Fibroblast of mammary gland (primary cell): ENCODE data around the gene KCNA3.
A peak's percentile ranks its signal among the peaks of the same experiment; 100 is the strongest.

Experiments
- DNase-seq: peaks from one replicate; pipeline ENCODE4 v3.0.0-alpha.2; 2010; ENCODE audit warnings: low read depth
- H3K4me3 ChIP-seq: 2 replicates; pipeline ENCODE4 v1.5.1; 2011; ENCODE audit warnings: low read depth, mild to moderate bottlenecking, low read length, moderate library complexity; ENCODE audit not compliant: control insufficient read depth
- CTCF ChIP-seq: conservative IDR thresholded peaks from 2 replicates; pipeline ENCODE4 v1.5.1; 2011; ENCODE audit warnings: low read depth, low read length, inconsistent platforms; ENCODE audit not compliant: control insufficient read depth, insufficient read depth

The KCNA3 gene

GRCh38 chr1:110645821-110646735 lies 28.7 kb downstream of the KCNA3 start:
- peak; percentile 78 for DNase-seq
- H3K4me3 ChIP-seq, result no peak overlapping the region
- TF ChIP-seq CTCF, result no peak

- TF ChIP-seq CTCF, result no peak
- H3K4me3 ChIP-seq, result no peak overlapping the region
- DNase-seq, result no peak
Measured at GRCh38 chr1:110645211-110645610, 29.5 kb downstream of the KCNA3 start.

- no peak for TF ChIP-seq CTCF
- H3K4me3 ChIP-seq, result no peak overlapping the region
- no peak for DNase-seq
Measured at GRCh38 chr1:110643879-110644472, 30.8 kb downstream of the KCNA3 start.

- no peak for TF ChIP-seq CTCF
- no peak overlapping the region for H3K4me3 ChIP-seq
- DNase-seq, result peak; percentile 19
Measured at GRCh38 chr1:110639724-110640386, 34.9 kb downstream of the KCNA3 start.

- no peak overlapping the region for H3K4me3 ChIP-seq
- no peak for TF ChIP-seq CTCF
- no peak for DNase-seq
Measured at GRCh38 chr1:110638556-110638955, 36.2 kb downstream of the KCNA3 start.

GRCh38 chr1:110638058-110638457 lies 36.7 kb downstream of the KCNA3 start:
- H3K4me3 ChIP-seq, result no peak overlapping the region
- DNase-seq, result no peak
- no peak for TF ChIP-seq CTCF
